GM19397 (cell line): Measurements from ENCODE around the gene EPYC.

Experiments
- ATAC-seq: cut with Tn5 transposase; IDR thresholded peaks from one replicate; pipeline ENCODE4 v1.9.1; 2021; ENCODE audit warnings: mild to moderate bottlenecking, moderate library complexity; ENCODE audit not compliant: unreplicated experiment

EPYC gene

GRCh38 chr12:91004872-91005271 lies at the start of gene EPYC:
TSS of gene EPYC (minus strand) at chr12:91004972. CDS start at chr12:91002565, 2,407 bp downstream.
- ATAC-seq = no peak

GRCh38 chr12:91053951-91054715 lies 49.4 kb upstream of the EPYC start:
- no peak for ATAC-seq

GRCh38 chr12:91052026-91052425 lies 47.3 kb upstream of the EPYC start:
- ATAC-seq = no peak

- ATAC-seq = no peak
These were observed 39.8 kb upstream of the EPYC start for GRCh38 chr12:91044586-91044985.

GRCh38 chr12:91043408-91043807 lies 38.6 kb upstream of the EPYC start:
- ATAC-seq = no peak

- ATAC-seq = no peak
These were observed 35.5 kb upstream of the EPYC start for GRCh38 chr12:91040096-91040755.

- no peak for ATAC-seq
These were observed 32.5 kb upstream of the EPYC start for GRCh38 chr12:91037276-91037675.

- no peak for ATAC-seq
These were observed 28.5 kb upstream of the EPYC start for GRCh38 chr12:91033251-91033650.

GRCh38 chr12:91023326-91024004 lies 18.7 kb upstream of the EPYC start:
- ATAC-seq = no peak

GRCh38 chr12:91021076-91021475 lies 16.3 kb upstream of the EPYC start:
- no peak for ATAC-seq

- no peak for ATAC-seq
These were observed 14.7 kb upstream of the EPYC start for GRCh38 chr12:91019455-91019854.

- ATAC-seq = no peak
These were observed 12.9 kb upstream of the EPYC start for GRCh38 chr12:91017511-91018263.

GRCh38 chr12:91017043-91017442 lies 12.3 kb upstream of the EPYC start:
- ATAC-seq = no peak

GRCh38 chr12:91009319-91009950 lies 4.7 kb upstream of the EPYC start:
- peak; percentile 83 for ATAC-seq

GRCh38 chr12:91007531-91008290 lies 2.9 kb upstream of the EPYC start:
- peak; percentile 64 for ATAC-seq

GRCh38 chr12:91003737-91004136 lies 1.0 kb downstream of the EPYC start:
- no peak for ATAC-seq

- no peak for ATAC-seq
These were observed 3.5 kb downstream of the EPYC start for GRCh38 chr12:91001306-91001705.

GRCh38 chr12:90999966-91000365 lies 4.8 kb downstream of the EPYC start:
- ATAC-seq = no peak

- ATAC-seq = no peak
These were observed 5.2 kb downstream of the EPYC start for GRCh38 chr12:90999527-90999926.

- ATAC-seq = no peak
These were observed 9.8 kb downstream of the EPYC start for GRCh38 chr12:90995010-90995409.
